ENCODE measurements around the gene ATXN1. TPM values are rescaled to one million over a fixed set of nuclear protein-coding genes. Genes with fewer than 3 reads are reported as not detected.

ATXN1 gene
- total RNA-seq, 4 donors from 2014 or later: 48.7 to 166 (median 105) TPM

- in situ Hi-C loops (cut with MboI; ENCODE audit: low pct_ligation_motif_present in 1 of 4, low pct_unique_long_range_greater_than_20kb in 1 of 4, low sequenced_read_pairs in 3 of 4) (no loop called here), intact Hi-C loops (cut with DNase I; ENCODE audit: low total_unique reads) (no loop called here)
- Histone ChIP-seq H3K4me3 (no peak overlapping the region), H3K27me3 (no peaks in the 10 kb centered on the region), H3K36me3 (no peaks in the 10 kb centered on the region), H3K27ac (no peak overlapping the region), H3K4me1 (peaks cover 0 to 9% (median 4%) of the 10 kb centered on the region in 4 donors), H3K9me3 (no peaks in the 10 kb centered on the region)
- DNase-seq: no peak
- TF ChIP-seq POLR2A (IDR thresholded peaks at IDR 0.05) (no peak), CTCF (IDR thresholded peaks at IDR 0.05) (no peak), POLR2AphosphoS5 (IDR thresholded peaks at IDR 0.05) (no peak), EP300 (IDR thresholded peaks at IDR 0.05; ENCODE audit: low read depth) (no peak)
- WGBS, 2 donors (ENCODE audit: low coverage in 1 of 2): 100% methylated on average over 1 of the region's 1 CpG
Observed at GRCh38 chr6:16475494-16475781, 285.8 kb downstream of the ATXN1 start.

GRCh38 chr6:16474772-16475493 is 286.3 kb downstream of the ATXN1 start:
- Histone ChIP-seq H3K36me3 (no peaks in the 10 kb centered on the region), H3K4me1 (peaks cover 0 to 9% (median 4%) of the 10 kb centered on the region in 4 donors), H3K9me3 (no peaks in the 10 kb centered on the region), H3K27me3 (no peaks in the 10 kb centered on the region), H3K4me3 (no peak overlapping the region), H3K27ac (peak overlapping the region in 1 of 4 donors; percentile 66)
- no peak for DNase-seq
- no peak for TF ChIP-seq EP300 (IDR thresholded peaks at IDR 0.05; ENCODE audit: low read depth)
- TF ChIP-seq POLR2A (IDR thresholded peaks at IDR 0.05): no peak
- no peak for TF ChIP-seq POLR2AphosphoS5 (IDR thresholded peaks at IDR 0.05)
- TF ChIP-seq CTCF (IDR thresholded peaks at IDR 0.05): no peak
- whole genome bisulfite sequencing, 2 donors (ENCODE audit: low coverage in 1 of 2): 81 to 100% methylated on average over 2 to 3 of the region's 3 CpGs
- intact Hi-C loops (cut with DNase I; ENCODE audit: low total_unique reads): no loop called here
- in situ Hi-C loops (cut with MboI; ENCODE audit: low pct_ligation_motif_present in 1 of 4, low pct_unique_long_range_greater_than_20kb in 1 of 4, low sequenced_read_pairs in 3 of 4): no loop called here

- Histone ChIP-seq H3K9me3 (no peaks in the 10 kb centered on the region), H3K4me3 (no peak overlapping the region), H3K4me1 (peaks cover 0 to 9% (median 4%) of the 10 kb centered on the region in 4 donors), H3K36me3 (no peaks in the 10 kb centered on the region), H3K27ac (peak overlapping the region in 2 of 4 donors; percentile 22 to 66), H3K27me3 (no peaks in the 10 kb centered on the region)
- intact Hi-C loops (cut with DNase I; ENCODE audit: low total_unique reads) (no loop called here), in situ Hi-C loops (cut with MboI; ENCODE audit: low pct_ligation_motif_present in 1 of 4, low pct_unique_long_range_greater_than_20kb in 1 of 4, low sequenced_read_pairs in 3 of 4) (no loop called here)
- TF ChIP-seq CTCF (IDR thresholded peaks at IDR 0.05) (no peak), POLR2A (IDR thresholded peaks at IDR 0.05) (no peak), POLR2AphosphoS5 (IDR thresholded peaks at IDR 0.05) (no peak)
- DNase-seq: no peak
- 76 to 86% methylated on average over 1 of the region's 1 CpG for WGBS, 2 donors (ENCODE audit: low coverage in 1 of 2)
Observed at GRCh38 chr6:16473908-16474771, 287.1 kb downstream of the ATXN1 start.

GRCh38 chr6:16473184-16473907 is 287.9 kb downstream of the ATXN1 start:
- Histone ChIP-seq H3K4me3 (no peak overlapping the region), H3K27me3 (no peaks in the 10 kb centered on the region), H3K36me3 (no peaks in the 10 kb centered on the region), H3K9me3 (no peaks in the 10 kb centered on the region), H3K27ac (peak overlapping the region in 2 of 4 donors; percentile 22 to 66), H3K4me1 (peaks cover 0 to 9% (median 4%) of the 10 kb centered on the region in 4 donors)
- DNase-seq: peak; percentile 44
- WGBS, 2 donors (ENCODE audit: low coverage in 1 of 2): 70 to 77% methylated on average over 7 to 10 of the region's 10 CpGs
- no peak for TF ChIP-seq POLR2AphosphoS5 (IDR thresholded peaks at IDR 0.05)
- no peak for TF ChIP-seq CTCF (IDR thresholded peaks at IDR 0.05)
- TF ChIP-seq EP300 (IDR thresholded peaks at IDR 0.05; ENCODE audit: low read depth): no peak
- TF ChIP-seq POLR2A (IDR thresholded peaks at IDR 0.05): no peak
- intact Hi-C loops (cut with DNase I; ENCODE audit: low total_unique reads) (no loop called here), in situ Hi-C loops (cut with MboI; ENCODE audit: low pct_ligation_motif_present in 1 of 4, low pct_unique_long_range_greater_than_20kb in 1 of 4, low sequenced_read_pairs in 3 of 4) (no loop called here)

All from transverse colon (tissue), 4 donors.